Thymus (tissue), 11 donors: ENCODE data around the gene ARHGAP18. TPM values are rescaled to one million over a fixed set of nuclear protein-coding genes. Genes with fewer than 3 reads are reported as not detected.
A peak's percentile ranks its signal among the peaks of the same experiment; 100 is the strongest.

Source experiments
- DNase-seq, 9 donors: peaks; one replicate each; pipeline ENCODE4 v3.0.0-alpha.2; 2013; ENCODE audit warnings: low spot score in 9 of 9, low read depth in 6 of 9, missing footprints in 1 of 9
- H3K27ac ChIP-seq, 2 donors: one replicate each; pipeline ENCODE4 v1.5.1; 2013; ENCODE audit warnings: control low read depth in 1 of 2, low read depth in 1 of 2, low read length in 1 of 2, mild to moderate bottlenecking in 1 of 2, moderate library complexity in 1 of 2
- H3K27me3 ChIP-seq, 2 donors: one replicate each; pipeline ENCODE4 v1.5.1; 2013; ENCODE audit warnings: low read length in 1 of 2; ENCODE audit not compliant: control insufficient read depth in 2 of 2, insufficient read depth in 1 of 2
- H3K36me3 ChIP-seq, 2 donors: one replicate each; pipeline ENCODE4 v1.5.1; 2013; ENCODE audit warnings: low read length in 1 of 2, mild to moderate bottlenecking in 1 of 2, moderate library complexity in 1 of 2; ENCODE audit not compliant: control insufficient read depth in 2 of 2, insufficient read depth in 2 of 2
- H3K4me1 ChIP-seq, 2 donors: one replicate each; pipeline ENCODE4 v1.5.1; 2013; ENCODE audit warnings: low read length in 2 of 2; ENCODE audit not compliant: control insufficient read depth in 2 of 2, insufficient read depth in 2 of 2
- H3K4me3 ChIP-seq, 2 donors: one replicate each; pipeline ENCODE4 v1.5.1; 2013; ENCODE audit warnings: low read length in 2 of 2, control low read depth in 1 of 2, mild to moderate bottlenecking in 1 of 2
- H3K9me3 ChIP-seq, 2 donors: one replicate each; pipeline ENCODE4 v1.5.1; 2013; ENCODE audit warnings: low read length in 1 of 2, mild to moderate bottlenecking in 1 of 2; ENCODE audit not compliant: control insufficient read depth in 2 of 2, insufficient read depth in 1 of 2
- WGBS: extraction: QIAGEN DNeasy Blood & Tissue Kit; methylation state at CpG from one replicate; pipeline ENCODE4 v1.1.7; 2013; 5-methylcytosine and 5-hydroxymethylcytosine counted together
- polyA plus RNA-seq: library from polyadenylated mRNA; stranded (reverse); fragments of 200-250 nt; gene quantifications from one replicate; pipeline ENCODE4 v1.2.3, GENCODE V29; 2013
- total RNA-seq: library from RNA; stranded (reverse); fragments of 120-200 nt; gene quantifications from one replicate; pipeline ENCODE4 v1.2.4, GENCODE V29; 2013
- donor health status: healthy.

ARHGAP18 gene
- total and polyA plus RNA-seq, 2 donors: 8.2 to 11.8 TPM

- Histone ChIP-seq H3K27ac (no peak overlapping the region), H3K4me1 (peaks cover 9 to 19% of the 10 kb centered on the region in 2 donors), H3K36me3 (no peaks in the 10 kb centered on the region), H3K4me3 (no peak overlapping the region), H3K9me3 (no peaks in the 10 kb centered on the region), H3K27me3 (no peaks in the 10 kb centered on the region)
- no peak for DNase-seq
Observed at GRCh38 chr6:129667621-129668020, 42.4 kb downstream of the ARHGAP18 start.

DNA sequence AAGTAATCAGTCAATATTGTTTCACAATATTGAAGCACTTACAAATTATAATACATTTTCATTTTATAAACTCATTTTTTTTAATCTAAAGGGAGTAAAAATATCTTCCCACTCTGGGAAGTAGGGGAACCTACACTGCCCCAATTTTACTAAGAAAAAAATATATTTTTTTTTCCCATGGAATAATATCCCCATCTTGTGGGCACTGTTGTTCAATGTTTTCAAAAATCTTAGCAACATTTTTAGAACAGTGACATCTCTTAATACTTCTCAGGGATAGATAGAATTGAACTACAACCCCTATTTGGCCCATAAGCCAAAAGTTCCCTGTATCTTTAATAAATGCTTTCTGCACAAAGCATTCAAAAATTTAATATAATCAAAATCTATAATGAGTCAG lies 42.9 kb downstream of the ARHGAP18 start:
- Histone ChIP-seq H3K4me1 (peaks cover 11 to 21% of the 10 kb centered on the region in 2 donors), H3K36me3 (no peaks in the 10 kb centered on the region), H3K4me3 (no peak overlapping the region), H3K9me3 (no peaks in the 10 kb centered on the region), H3K27me3 (no peaks in the 10 kb centered on the region), H3K27ac (no peak overlapping the region)
- DNase-seq: no peak

- Histone ChIP-seq H3K27ac (no peak overlapping the region), H3K4me3 (no peak overlapping the region), H3K36me3 (no peaks in the 10 kb centered on the region), H3K9me3 (no peaks in the 10 kb centered on the region), H3K4me1 (peaks cover 15 to 22% of the 10 kb centered on the region in 2 donors), H3K27me3 (no peaks in the 10 kb centered on the region)
- WGBS: 96% methylated on average over 3 of the region's 3 CpGs
- DNase-seq: no peak
Observed at GRCh38 chr6:129665555-129665954, 44.4 kb downstream of the ARHGAP18 start.

GRCh38 chr6:129663531-129663930 lies 46.4 kb downstream of the ARHGAP18 start:
- DNase-seq: no peak
- 95% methylated on average over 3 of the region's 3 CpGs for WGBS
- H3K36me3 ChIP-seq: no peaks in the 10 kb centered on the region
- peaks cover 15 to 22% of the 10 kb centered on the region in 2 donors for H3K4me1 ChIP-seq
- no peaks in the 10 kb centered on the region for H3K27me3 ChIP-seq
- no peak overlapping the region for H3K4me3 ChIP-seq
- no peaks in the 10 kb centered on the region for H3K9me3 ChIP-seq
- no peak overlapping the region for H3K27ac ChIP-seq

DNA sequence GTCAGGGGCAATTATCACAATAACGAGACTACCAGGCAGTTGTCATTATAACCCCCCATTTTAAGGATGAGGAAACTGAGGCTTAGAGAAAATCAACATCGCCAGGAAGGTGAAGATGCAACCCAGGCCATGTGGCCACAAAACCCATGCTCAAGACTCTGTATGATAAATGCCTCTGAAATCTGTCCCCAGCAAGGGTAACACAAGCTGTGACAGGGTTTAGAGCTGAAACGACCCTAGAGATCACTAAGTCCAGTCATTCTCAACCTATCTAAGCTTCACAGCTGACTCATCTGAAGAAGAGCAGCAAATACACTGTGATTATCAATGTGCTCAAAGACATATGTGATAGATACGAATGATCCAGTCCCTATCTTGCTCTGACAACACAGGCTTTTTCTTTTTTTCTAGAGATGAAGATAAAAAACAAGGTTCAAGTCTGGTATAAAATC lies 47.0 kb downstream of the ARHGAP18 start:
- Histone ChIP-seq H3K27ac (no peak overlapping the region), H3K4me1 (peaks cover 15 to 22% of the 10 kb centered on the region in 2 donors)
- 97% methylated on average over 4 of the region's 4 CpGs for WGBS

DNA sequence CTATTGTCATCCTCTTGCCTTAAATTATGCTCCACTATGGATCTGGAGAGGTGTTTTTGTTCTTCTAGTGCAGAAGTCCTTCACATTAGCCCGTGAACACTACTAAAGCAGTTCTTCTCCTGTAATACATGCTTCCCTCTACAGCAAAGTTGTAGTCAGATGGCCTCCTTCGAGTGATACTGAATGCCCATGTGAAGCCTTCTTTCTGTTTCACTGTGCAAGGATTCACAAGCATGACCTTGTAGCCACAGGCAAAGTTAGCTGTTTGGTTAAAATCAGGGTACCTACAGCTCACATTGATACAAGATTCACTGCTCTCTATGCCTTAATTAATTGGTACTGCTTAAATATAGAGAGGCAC lies 47.6 kb downstream of the ARHGAP18 start:
- Histone ChIP-seq H3K27ac (peak overlapping the region in 1 of 2 donors; percentile 25), H3K36me3 (no peaks in the 10 kb centered on the region), H3K4me1 (peaks cover 15 to 22% of the 10 kb centered on the region in 2 donors), H3K27me3 (no peaks in the 10 kb centered on the region), H3K9me3 (no peaks in the 10 kb centered on the region), H3K4me3 (no peak overlapping the region)
- WGBS: 95% methylated on average over 2 of the region's 2 CpGs
- no peak for DNase-seq

More for the DNA sequence above, 47.0 kb downstream of the ARHGAP18 start:
- Histone ChIP-seq H3K27me3 (no peaks in the 10 kb centered on the region), H3K9me3 (no peaks in the 10 kb centered on the region), H3K36me3 (no peaks in the 10 kb centered on the region), H3K4me3 (no peak overlapping the region)
- no peak for DNase-seq

DNA sequence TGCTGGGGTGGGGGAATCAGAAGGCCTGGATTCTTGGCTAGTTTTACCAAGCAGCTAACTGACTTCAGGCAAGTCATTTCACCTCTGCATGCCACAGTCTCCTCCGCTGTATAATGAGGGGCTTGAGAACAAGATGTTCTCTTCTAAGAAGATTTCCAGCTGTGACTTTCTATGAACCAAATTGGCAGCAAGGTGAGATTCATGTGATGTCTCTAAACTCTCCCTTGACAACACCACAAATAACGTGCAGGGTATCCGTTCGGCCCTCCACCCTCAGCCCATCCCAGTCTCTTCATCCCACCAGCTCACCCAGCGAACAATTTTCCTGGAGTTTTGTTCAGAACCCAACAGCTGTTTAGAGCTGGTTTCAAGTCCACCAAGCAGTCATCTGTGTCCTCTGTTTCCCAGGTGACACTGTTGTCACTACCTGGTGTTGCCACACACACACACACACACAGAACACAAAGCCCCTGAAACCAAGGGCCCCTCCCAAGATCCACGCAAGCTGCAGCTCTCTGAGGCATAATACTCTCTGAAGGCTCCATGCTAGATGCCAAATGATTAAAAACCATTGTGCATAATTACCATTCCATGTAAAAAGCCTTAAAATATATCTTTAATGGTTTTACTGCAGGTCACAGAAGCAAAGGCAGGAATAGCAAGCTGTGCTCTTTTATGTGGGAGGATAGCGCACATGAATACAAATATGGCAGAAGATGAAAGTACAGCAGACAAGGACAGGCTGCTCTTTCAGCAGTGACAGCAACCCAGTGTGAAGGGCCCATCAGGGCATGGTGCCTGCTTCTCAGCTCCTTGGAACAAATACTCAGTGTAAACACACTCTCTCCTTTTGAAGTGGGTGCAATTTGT lies 48.2 kb downstream of the ARHGAP18 start:
- WGBS: 88% methylated on average over 7 of the region's 7 CpGs
- Histone ChIP-seq H3K4me3 (no peak overlapping the region), H3K36me3 (no peaks in the 10 kb centered on the region), H3K4me1 (peaks cover 15 to 22% of the 10 kb centered on the region in 2 donors), H3K27ac (no peak overlapping the region), H3K9me3 (no peaks in the 10 kb centered on the region), H3K27me3 (no peaks in the 10 kb centered on the region)
- DNase-seq: peak in 4 of 9 donors; percentile 25 to 67 (median 35)

DNA sequence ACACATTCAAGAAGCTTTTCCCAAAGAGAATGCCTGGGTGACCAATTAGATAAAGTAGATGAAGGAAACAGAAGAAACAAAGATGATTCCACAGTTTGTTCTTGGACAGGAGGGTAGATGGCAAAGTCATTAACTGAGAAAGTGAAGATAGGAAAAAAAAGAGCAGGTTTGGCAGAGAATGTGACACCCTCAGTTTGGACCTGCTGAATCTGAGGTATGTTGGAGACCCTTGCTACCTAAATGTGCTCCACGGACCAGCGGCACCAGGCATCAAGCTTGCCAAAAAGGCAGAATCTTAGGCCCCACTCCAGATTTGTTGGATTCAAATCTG lies 49.7 kb downstream of the ARHGAP18 start:
- Histone ChIP-seq H3K4me1 (peaks cover 10 to 15% of the 10 kb centered on the region in 2 donors), H3K27ac (no peak overlapping the region), H3K4me3 (no peak overlapping the region), H3K9me3 (no peaks in the 10 kb centered on the region), H3K27me3 (no peaks in the 10 kb centered on the region), H3K36me3 (no peaks in the 10 kb centered on the region)
- DNase-seq: no peak
- WGBS: 93% methylated on average over 2 of the region's 2 CpGs

DNA sequence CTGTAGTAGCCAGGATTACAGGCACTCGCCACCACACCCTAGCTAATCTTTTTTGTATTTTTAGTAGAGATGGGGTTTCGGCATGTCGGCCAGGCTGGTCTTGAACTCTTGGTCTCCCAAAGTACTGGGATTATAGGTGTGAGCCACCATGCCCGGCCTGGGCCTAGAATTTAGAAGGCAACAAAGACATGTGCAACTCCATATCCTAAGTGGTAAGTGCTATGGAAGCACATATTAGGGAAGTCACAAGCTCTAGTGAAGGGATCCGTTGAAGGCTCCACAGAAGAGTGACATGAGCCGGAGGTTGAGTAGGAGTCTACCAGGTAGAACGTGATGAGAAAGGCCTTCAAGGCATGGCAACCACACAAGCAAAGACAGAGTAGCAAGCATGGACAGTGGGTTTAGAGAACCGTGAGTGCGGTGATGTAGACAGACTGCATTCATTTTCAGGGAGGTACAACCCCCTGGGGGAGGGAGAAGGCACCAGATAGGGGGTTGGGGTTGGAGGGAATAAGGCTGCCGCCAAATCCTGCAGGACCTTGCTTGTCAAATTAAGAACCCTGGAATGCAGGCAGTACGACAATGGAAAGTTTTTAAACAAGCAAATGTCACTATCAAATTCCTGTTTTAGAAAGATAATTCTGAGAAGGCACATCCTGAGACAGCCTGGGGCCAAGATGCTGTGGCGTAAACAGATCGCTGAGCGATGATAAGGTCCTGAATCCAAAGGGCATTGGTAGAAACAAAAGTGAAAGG lies 50.2 kb downstream of the ARHGAP18 start:
- H3K36me3 ChIP-seq: no peaks in the 10 kb centered on the region
- WGBS: 92% methylated on average over 14 of the region's 14 CpGs
- no peaks in the 10 kb centered on the region for H3K9me3 ChIP-seq
- H3K4me3 ChIP-seq: no peak overlapping the region
- H3K27ac ChIP-seq: peak overlapping the region in 1 of 2 donors; percentile 4
- no peaks in the 10 kb centered on the region for H3K27me3 ChIP-seq
- DNase-seq: no peak
- peaks cover 10 to 15% of the 10 kb centered on the region in 2 donors for H3K4me1 ChIP-seq
